ENCODE results near the gene CXCL16. TPM values are rescaled to one million over a fixed set of nuclear protein-coding genes. Genes with fewer than 3 reads are reported as not detected.

The CXCL16 gene
- total RNA-seq (2014; rRNA removed; shearing (Covaris generic)): 5.1 and 8.1 TPM in 2 replicates

- DNase-seq (ENCODE audit: low spot score): no peak
These were observed at the start of gene CXCL16, which contains the start of gene ZMYND15 for GRCh38 chr17:4739122-4740024. CXCL16 (minus strand) TSS chr17:4739928; CDS start chr17:4739339, 589 bp downstream. ZMYND15 (plus strand) TSS chr17:4739833; CDS start chr17:4740549, 716 bp downstream.

GRCh38 chr17:4788807-4789700 lies 49.3 kb upstream of the CXCL16 start, which contains the start of gene GLTPD2:
GLTPD2 (plus strand) TSS chr17:4788964; CDS start chr17:4789012, 48 bp downstream.
- no peak for DNase-seq (ENCODE audit: low spot score)

- no peak for DNase-seq (ENCODE audit: low spot score)
These were observed 48.6 kb upstream of the CXCL16 start for GRCh38 chr17:4788159-4788806.

- no peak for DNase-seq (ENCODE audit: low spot score)
These were observed 46.8 kb upstream of the CXCL16 start for GRCh38 chr17:4786516-4786915.

- DNase-seq (ENCODE audit: low spot score): no peak
These were observed 46.4 kb upstream of the CXCL16 start, which contains the start of gene VMO1 for GRCh38 chr17:4786106-4786511. VMO1 (minus strand) TSS chr17:4786364; CDS start chr17:4786352, 12 bp downstream.

- no peak for DNase-seq (ENCODE audit: low spot score)
These were observed 45.8 kb upstream of the CXCL16 start for GRCh38 chr17:4785311-4786105.

- DNase-seq (ENCODE audit: low spot score): no peak
These were observed 42.9 kb upstream of the CXCL16 start for GRCh38 chr17:4782652-4783051.

- no peak for DNase-seq (ENCODE audit: low spot score)
These were observed 40.7 kb upstream of the CXCL16 start for GRCh38 chr17:4780325-4780955.

- DNase-seq (ENCODE audit: low spot score): no peak
These were observed 38.4 kb upstream of the CXCL16 start for GRCh38 chr17:4777969-4778760.

GRCh38 chr17:4772235-4772613 lies 32.5 kb upstream of the CXCL16 start:
- no peak for DNase-seq (ENCODE audit: low spot score)

- DNase-seq (ENCODE audit: low spot score): peak; percentile 41
These were observed 31.9 kb upstream of the CXCL16 start, which contains the start of gene TM4SF5 for GRCh38 chr17:4771519-4772234. TM4SF5 (plus strand) TSS chr17:4771886; CDS start chr17:4771923, 37 bp downstream.

GRCh38 chr17:4769628-4770027 lies 29.9 kb upstream of the CXCL16 start:
- peak; percentile 47 for DNase-seq (ENCODE audit: low spot score)

GRCh38 chr17:4768298-4768697 lies 28.6 kb upstream of the CXCL16 start:
- DNase-seq (ENCODE audit: low spot score): no peak

GRCh38 chr17:4766723-4767122 lies 27.0 kb upstream of the CXCL16 start:
- no peak for DNase-seq (ENCODE audit: low spot score)

- DNase-seq (ENCODE audit: low spot score): no peak
These were observed 26.5 kb upstream of the CXCL16 start for GRCh38 chr17:4766201-4766600.

- no peak for DNase-seq (ENCODE audit: low spot score)
These were observed 24.9 kb upstream of the CXCL16 start for GRCh38 chr17:4764595-4764994.

- DNase-seq (ENCODE audit: low spot score): no peak
These were observed 20.1 kb upstream of the CXCL16 start for GRCh38 chr17:4759776-4760236.

- no peak for DNase-seq (ENCODE audit: low spot score)
These were observed 13.7 kb upstream of the CXCL16 start for GRCh38 chr17:4753392-4753791.

GRCh38 chr17:4751932-4752331 lies 12.2 kb upstream of the CXCL16 start:
- no peak for DNase-seq (ENCODE audit: low spot score)

Measured in A172 (cell line).